GM12872 (cell line): Measurements from ENCODE around the gene PAX4.

Experiments
- TF ChIP-seq, protein P1 (sequence below): IDR thresholded peaks from 3 replicates; pipeline ENCODE4 v1.5.1; 2011; ENCODE audit warnings: low read depth, mild to moderate bottlenecking, low read length, moderate library complexity; ENCODE audit not compliant: insufficient read depth

Gene PAX4

DNA sequence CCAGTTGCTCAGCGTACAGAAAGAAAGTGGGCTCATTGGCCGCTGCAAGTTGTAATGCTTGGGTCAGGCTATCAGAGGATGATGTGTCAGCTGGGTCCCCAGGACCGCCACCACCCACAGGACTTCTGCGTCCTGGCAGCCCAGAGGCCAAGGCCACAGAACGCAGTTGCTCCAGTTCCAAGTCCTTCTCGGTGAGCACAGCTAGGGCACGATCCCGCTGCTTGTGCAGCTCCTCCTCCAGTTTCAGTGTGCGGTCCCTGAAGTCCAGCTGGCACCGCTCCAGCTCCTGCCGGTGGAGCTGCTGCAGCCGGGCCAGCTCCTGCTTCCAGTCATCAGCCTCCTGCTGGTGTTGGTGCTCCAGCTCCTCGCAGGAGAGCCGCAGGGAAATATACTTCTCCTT, 35.6 kb downstream of the PAX4 start:
- TF ChIP-seq, protein P1, sequence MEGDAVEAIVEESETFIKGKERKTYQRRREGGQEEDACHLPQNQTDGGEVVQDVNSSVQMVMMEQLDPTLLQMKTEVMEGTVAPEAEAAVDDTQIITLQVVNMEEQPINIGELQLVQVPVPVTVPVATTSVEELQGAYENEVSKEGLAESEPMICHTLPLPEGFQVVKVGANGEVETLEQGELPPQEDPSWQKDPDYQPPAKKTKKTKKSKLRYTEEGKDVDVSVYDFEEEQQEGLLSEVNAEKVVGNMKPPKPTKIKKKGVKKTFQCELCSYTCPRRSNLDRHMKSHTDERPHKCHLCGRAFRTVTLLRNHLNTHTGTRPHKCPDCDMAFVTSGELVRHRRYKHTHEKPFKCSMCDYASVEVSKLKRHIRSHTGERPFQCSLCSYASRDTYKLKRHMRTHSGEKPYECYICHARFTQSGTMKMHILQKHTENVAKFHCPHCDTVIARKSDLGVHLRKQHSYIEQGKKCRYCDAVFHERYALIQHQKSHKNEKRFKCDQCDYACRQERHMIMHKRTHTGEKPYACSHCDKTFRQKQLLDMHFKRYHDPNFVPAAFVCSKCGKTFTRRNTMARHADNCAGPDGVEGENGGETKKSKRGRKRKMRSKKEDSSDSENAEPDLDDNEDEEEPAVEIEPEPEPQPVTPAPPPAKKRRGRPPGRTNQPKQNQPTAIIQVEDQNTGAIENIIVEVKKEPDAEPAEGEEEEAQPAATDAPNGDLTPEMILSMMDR: no peak

DNA sequence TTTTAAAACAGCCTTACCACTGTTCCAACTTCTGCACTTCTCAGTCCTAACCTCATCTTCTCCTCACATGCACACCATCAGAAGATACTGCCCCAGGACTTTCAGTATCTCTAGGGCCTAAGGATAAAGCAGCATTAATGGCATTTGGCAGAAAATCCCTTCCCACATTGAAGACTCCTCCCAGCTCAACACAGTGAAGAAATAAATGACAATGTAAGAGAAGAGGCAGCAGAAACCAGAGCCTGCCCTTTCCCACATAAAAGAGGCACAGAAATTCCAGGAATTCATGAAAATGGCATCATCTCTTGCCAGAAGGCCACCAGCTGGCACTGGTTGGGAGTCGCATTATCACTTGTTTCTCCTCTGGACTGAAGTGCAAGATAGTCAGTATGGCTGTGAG, 36.2 kb downstream of the PAX4 start:
- TF ChIP-seq, protein P1: no peak

DNA sequence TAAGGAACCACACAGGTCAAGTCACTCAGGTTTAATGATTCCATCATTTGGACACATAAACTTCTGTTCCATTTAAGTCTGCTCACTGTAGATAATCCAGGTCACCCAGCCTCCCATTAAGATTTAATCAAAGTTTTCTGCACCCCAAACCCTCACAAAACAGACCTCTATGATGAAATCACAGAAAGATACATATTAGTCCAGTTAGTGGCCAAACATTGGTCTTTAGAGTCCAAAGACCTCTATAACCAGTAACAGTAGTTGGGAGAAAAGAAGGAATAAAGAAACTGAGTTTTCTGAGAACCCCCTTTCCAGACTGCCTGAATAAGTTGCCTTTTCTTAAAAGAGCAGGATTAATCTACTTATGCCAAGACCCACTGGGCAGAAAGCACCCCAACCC, 37.3 kb downstream of the PAX4 start:
- TF ChIP-seq, protein P1: no peak

DNA sequence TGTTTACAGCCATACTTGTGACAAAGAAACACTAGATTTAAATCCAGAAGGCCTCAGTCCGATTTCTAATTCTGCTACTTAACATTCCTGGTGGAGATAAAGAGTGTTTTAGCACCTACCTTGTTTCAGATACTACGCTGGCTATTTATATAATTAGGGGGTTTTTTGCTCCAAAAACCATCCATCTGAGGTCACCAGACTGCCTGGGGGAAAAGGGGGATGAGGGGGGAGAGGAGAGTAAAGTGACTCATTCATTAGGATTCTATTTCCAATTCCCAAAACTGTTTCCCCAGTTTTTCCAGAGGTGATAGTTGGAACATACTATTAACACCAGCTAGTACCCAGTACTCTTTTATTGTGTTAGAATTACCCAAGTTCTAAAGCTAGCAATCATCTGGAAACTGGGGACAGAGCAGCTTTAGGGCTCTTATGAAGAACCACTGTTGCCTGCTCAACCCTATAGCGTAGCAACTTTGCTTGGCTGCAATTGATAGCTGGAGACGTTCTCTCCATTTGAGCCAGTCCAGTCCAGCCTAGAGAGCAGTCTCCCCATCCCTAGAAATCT, 39.1 kb downstream of the PAX4 start:
- TF ChIP-seq, protein P1: no peak

DNA sequence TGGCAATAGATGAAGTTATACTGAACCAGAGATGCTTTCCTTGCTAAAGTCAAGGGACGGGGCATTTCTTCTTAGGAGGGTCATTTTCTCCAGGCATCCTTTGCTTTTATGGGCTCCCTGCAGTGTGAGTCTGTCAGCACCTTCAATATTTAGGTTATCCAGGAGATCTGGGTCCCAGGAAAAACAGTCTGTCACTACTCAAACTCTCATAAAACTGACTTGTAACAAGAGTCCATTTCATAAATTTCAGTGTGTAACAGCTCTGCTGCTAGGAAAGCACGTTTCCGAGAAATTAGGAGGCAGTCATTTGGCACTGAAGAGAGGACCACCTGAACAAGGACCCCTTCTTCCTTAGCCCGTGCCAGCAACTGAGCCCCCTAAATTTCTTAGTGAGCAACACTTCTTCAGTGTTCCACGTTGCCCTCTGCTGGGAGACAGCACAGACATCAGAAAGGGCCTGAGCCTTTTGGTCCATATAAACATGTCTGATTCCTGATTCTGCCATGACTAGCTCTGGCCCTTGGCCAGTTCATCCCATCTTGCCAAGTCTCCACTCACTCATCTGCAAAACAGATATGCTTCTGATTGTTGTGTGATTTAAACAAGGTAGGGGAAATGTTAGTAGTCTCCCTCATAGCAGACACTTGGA, 39.8 kb downstream of the PAX4 start:
- TF ChIP-seq, protein P1: peak; percentile 44; the same call in 2 of the 3 replicates

DNA sequence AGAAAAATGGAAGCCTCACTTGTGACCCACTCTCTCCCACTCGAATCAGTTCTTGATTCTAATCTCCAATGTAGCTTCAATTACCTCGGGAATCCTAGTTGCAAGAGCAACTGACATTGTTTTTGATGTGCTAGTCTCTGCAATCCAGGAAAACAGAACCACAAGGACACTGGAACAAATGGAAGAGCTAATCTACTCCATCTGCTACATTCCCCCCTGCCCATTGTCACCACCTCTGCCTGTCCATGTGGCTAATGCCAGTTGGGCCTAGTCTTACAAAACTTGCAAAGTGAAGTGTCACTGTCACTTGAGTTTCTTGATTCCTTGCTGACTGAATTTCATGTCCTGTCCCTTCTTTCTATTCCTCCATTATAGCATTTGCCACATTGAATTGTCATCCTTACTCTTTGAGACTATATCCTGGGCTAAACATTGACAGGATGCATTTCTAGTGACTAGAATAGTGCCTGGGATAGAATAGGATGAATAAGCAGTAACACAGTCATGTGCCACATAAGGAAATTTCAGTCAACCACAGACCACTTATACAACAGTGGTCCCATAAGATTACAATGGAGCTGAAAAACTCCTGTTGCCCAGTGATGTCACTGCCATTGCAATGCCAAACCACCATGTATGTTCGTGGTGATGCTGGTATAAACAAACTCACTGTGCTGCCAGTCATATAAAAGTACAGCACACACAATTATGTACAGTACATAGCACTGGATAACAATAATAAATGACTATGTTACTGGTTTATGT, 46.0 kb downstream of the PAX4 start:
- TF ChIP-seq, protein P1: no peak

DNA sequence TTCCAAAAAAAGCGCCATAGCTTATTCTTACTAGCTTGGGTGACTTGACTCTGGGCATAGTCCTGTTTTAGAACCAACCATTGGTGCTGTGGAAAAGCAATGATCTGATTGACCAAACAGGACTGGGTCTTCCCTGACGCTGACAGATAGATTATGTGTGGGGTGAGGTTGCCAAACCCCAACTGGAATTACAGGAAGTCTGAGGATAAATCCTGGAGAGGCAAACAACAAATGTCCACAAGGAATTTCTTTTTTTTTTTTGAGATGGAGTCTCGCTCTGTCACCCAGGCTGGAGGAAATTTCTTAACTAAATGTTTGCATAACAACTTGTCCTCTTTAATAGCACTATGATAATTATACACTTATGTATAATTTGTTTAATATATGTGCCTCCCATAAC, 51.7 kb downstream of the PAX4 start:
- TF ChIP-seq, protein P1: no peak
